Fibroblast of skin of back (primary cell): ENCODE results near the gene IGSF6. TPM values are rescaled to one million over a fixed set of nuclear protein-coding genes. Genes with fewer than 3 reads are reported as not detected.
"Not testable (repeated sequence)": the region's sequence is repeated elsewhere in the genome, so short reads cannot be mapped to it uniquely, and the experiment has no call there.

Experiments
- DNase-seq: peaks from one replicate; pipeline ENCODE4 v3.0.0-alpha.2; 2013
- polyA plus RNA-seq, 2 experiments: library from polyadenylated mRNA; unstranded; fragments of 120-200 nt; gene quantifications; one replicate each; pipeline ENCODE4 v1.2.1, GENCODE V29; 2013; ENCODE audit not compliant: insufficient read length in 2 of 2

The IGSF6 gene
- 0.07 TPM for polyA plus RNA-seq (2013, experiment 1 of 2; ENCODE audit: insufficient read length)
- polyA plus RNA-seq (2013, experiment 2 of 2; ENCODE audit: insufficient read length) = 0.26 TPM

GRCh38 chr16:21652453-21652852 lies at the start of gene IGSF6:
Gene IGSF6, minus strand, starts transcription at chr16:21652608. Its CDS starts 10 bp downstream, at chr16:21652598.
- DNase-seq = no peak

- DNase-seq = no peak
Observed at GRCh38 chr16:21701271-21701670, 48.9 kb upstream of the IGSF6 start.

- no peak for DNase-seq
Observed at GRCh38 chr16:21698169-21699032, 46.0 kb upstream of the IGSF6 start.

GRCh38 chr16:21697032-21697431 lies 44.6 kb upstream of the IGSF6 start:
- no peak for DNase-seq

GRCh38 chr16:21694609-21695008 lies 42.2 kb upstream of the IGSF6 start:
- DNase-seq = no peak

GRCh38 chr16:21690967-21691366 lies 38.6 kb upstream of the IGSF6 start:
- not testable (repeated sequence) for DNase-seq

- DNase-seq = no peak
Observed at GRCh38 chr16:21689107-21689506, 36.7 kb upstream of the IGSF6 start.

GRCh38 chr16:21685034-21685455 lies 32.6 kb upstream of the IGSF6 start:
- no peak for DNase-seq

GRCh38 chr16:21684199-21684598 lies 31.8 kb upstream of the IGSF6 start:
- DNase-seq = no peak

- DNase-seq = no peak
Observed at GRCh38 chr16:21683184-21683583, 30.8 kb upstream of the IGSF6 start.

GRCh38 chr16:21680714-21681113 lies 28.3 kb upstream of the IGSF6 start:
- DNase-seq = not testable (repeated sequence)

- DNase-seq = not testable (repeated sequence)
Observed at GRCh38 chr16:21674456-21674855, 22.0 kb upstream of the IGSF6 start.

GRCh38 chr16:21673469-21673868 lies 21.1 kb upstream of the IGSF6 start:
- DNase-seq = no peak

- no peak for DNase-seq
Observed at GRCh38 chr16:21667575-21667974, 15.2 kb upstream of the IGSF6 start.

- DNase-seq = no peak
Observed at GRCh38 chr16:21666772-21667171, 14.4 kb upstream of the IGSF6 start.

- no peak for DNase-seq
Observed at GRCh38 chr16:21664801-21665492, 12.5 kb upstream of the IGSF6 start.

- no peak for DNase-seq
Observed at GRCh38 chr16:21663889-21664647, 11.7 kb upstream of the IGSF6 start, which contains the start of gene OTOA. Gene OTOA, plus strand, starts transcription at chr16:21663968. Its CDS starts 14,547 bp downstream, at chr16:21678515.

GRCh38 chr16:21659124-21659523 lies 6.7 kb upstream of the IGSF6 start:
- no peak for DNase-seq

- peak; percentile 56 for DNase-seq
Observed at GRCh38 chr16:21656795-21657768, 4.7 kb upstream of the IGSF6 start.

- DNase-seq = no peak
Observed at GRCh38 chr16:21654881-21655280, 2.5 kb upstream of the IGSF6 start.

GRCh38 chr16:21654466-21654865 lies 2.1 kb upstream of the IGSF6 start:
- DNase-seq = no peak
